Astrocyte (in vitro differentiated cells and primary cell): ENCODE results near the gene TUBB6. TPM values are rescaled to one million over a fixed set of nuclear protein-coding genes. Genes with fewer than 3 reads are reported as not detected.

ENCODE experiments used
- DNase-seq: peaks from one replicate; pipeline ENCODE4 v3.0.0-alpha.2; 2010; ENCODE audit warnings: low read depth
- FAIRE-seq: peaks from 2 replicates; lab custom pipeline; 2011; peaks lifted over from hg19 to GRCh38; lab: Jason Lieb, UNC
- H2AFZ ChIP-seq: 2 replicates; pipeline ENCODE4 v1.6.0; 2012; ENCODE audit warnings: low read depth, low read length, inconsistent platforms
- H3K27ac ChIP-seq: 2 replicates; pipeline ENCODE4 v1.5.1; 2011; ENCODE audit warnings: low read depth, low read length, inconsistent platforms
- H3K27me3 ChIP-seq: 2 replicates; pipeline ENCODE4 v1.6.0; 2011; ENCODE audit warnings: low read length, inconsistent platforms; ENCODE audit not compliant: insufficient read depth
- H3K36me3 ChIP-seq: 2 replicates; pipeline ENCODE4 v1.5.1; 2011; ENCODE audit warnings: low read length, inconsistent platforms; ENCODE audit not compliant: insufficient read depth
- H3K4me1 ChIP-seq: 2 replicates; pipeline ENCODE4 v1.5.1; 2011; ENCODE audit warnings: low read length, inconsistent platforms; ENCODE audit not compliant: insufficient read depth
- H3K4me2 ChIP-seq: 2 replicates; pipeline ENCODE4 v1.6.0; 2012; ENCODE audit warnings: low read length, inconsistent platforms
- H3K4me3 ChIP-seq: 2 replicates; pipeline ENCODE4 v1.5.1; 2011; ENCODE audit warnings: low read depth, mild to moderate bottlenecking, low read length, inconsistent platforms; ENCODE audit not compliant: insufficient read depth
- H3K79me2 ChIP-seq: 2 replicates; pipeline ENCODE4 v1.6.0; 2012; ENCODE audit warnings: mild to moderate bottlenecking, low read length, inconsistent platforms; ENCODE audit not compliant: insufficient read depth
- H3K9ac ChIP-seq: 2 replicates; pipeline ENCODE4 v1.6.0; 2012; ENCODE audit warnings: mild to moderate bottlenecking, low read length, inconsistent platforms
- H3K9me3 ChIP-seq: 2 replicates; pipeline ENCODE4 v1.5.1; 2012; ENCODE audit warnings: low read depth, mild to moderate bottlenecking, low read length, inconsistent platforms; ENCODE audit not compliant: insufficient read depth
- H4K20me1 ChIP-seq: 2 replicates; pipeline ENCODE4 v1.6.0; 2012; ENCODE audit warnings: low read length, inconsistent platforms; ENCODE audit not compliant: insufficient read depth
- H3K27ac Mint-ChIP-seq: one replicate; pipeline ENCODE4 v1.8.0; 2021; ENCODE audit warnings: mild to moderate bottlenecking, mixed read lengths; ENCODE audit not compliant: unreplicated experiment
- H3K27me3 Mint-ChIP-seq: one replicate; pipeline ENCODE4 v1.8.0; 2021; ENCODE audit warnings: low read depth, mixed read lengths; ENCODE audit not compliant: unreplicated experiment
- H3K36me3 Mint-ChIP-seq: one replicate; pipeline ENCODE4 v1.8.0; 2021; ENCODE audit warnings: low read depth, mixed read lengths; ENCODE audit not compliant: unreplicated experiment
- H3K4me1 Mint-ChIP-seq: one replicate; pipeline ENCODE4 v1.8.0; 2021; ENCODE audit warnings: low read depth, mixed read lengths; ENCODE audit not compliant: unreplicated experiment
- H3K4me3 Mint-ChIP-seq: one replicate; pipeline ENCODE4 v1.8.0; 2021; ENCODE audit warnings: mild to moderate bottlenecking, moderate library complexity, mixed read lengths; ENCODE audit not compliant: unreplicated experiment
- H3K9me3 Mint-ChIP-seq: one replicate; pipeline ENCODE4 v1.8.0; 2021; ENCODE audit warnings: mild to moderate bottlenecking, mixed read lengths; ENCODE audit not compliant: unreplicated experiment
- EZH2 ChIP-seq: IDR thresholded peaks from 2 replicates; pipeline ENCODE4 v1.6.1; 2012; ENCODE audit warnings: mild to moderate bottlenecking, low read length, inconsistent platforms; ENCODE audit not compliant: insufficient read depth
- total RNA-seq: library from RNA; stranded (reverse); gene quantifications from 2 replicates; pipeline ENCODE4 v1.2.1, GENCODE V29; 2021
- TF ChIP-seq, protein P1 (sequence below): IDR thresholded peaks from 2 replicates; pipeline ENCODE4 v1.5.1; 2011; ENCODE audit warnings: low read depth, mild to moderate bottlenecking, inconsistent platforms, low read length, moderate library complexity; ENCODE audit not compliant: insufficient read depth

Gene TUBB6
- total RNA-seq, 1 donor from 2014 or later: 528 TPM

DNA sequence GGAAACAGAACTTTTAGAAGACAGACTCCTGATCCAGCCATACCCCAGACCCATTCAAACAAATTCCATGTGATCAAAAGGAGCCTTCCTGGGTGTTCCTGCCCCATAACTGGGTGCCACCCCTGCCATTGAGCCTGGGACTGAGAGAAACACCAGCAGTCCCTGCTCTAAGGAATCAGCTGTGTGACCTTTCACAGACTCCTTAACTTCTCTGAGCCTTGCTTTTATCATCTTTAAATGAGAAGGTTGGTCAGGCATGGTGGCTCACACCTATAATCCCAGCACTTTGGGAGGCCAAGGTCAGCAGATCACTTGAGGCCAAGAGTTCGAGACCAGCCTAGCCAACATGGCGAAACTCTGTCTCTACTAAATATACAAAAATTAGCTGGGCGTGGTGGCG, 33.2 kb upstream of the TUBB6 start:
- H3K4me1 Mint-ChIP-seq: peaks cover 20% of the 10 kb centered on the region
- Histone ChIP-seq H3K27ac (no peak overlapping the region), H3K36me3 (no peaks in the 10 kb centered on the region), H4K20me1 (no peaks in the 10 kb centered on the region), H3K4me1 (peaks cover 19% of the 10 kb centered on the region), H2AFZ (no peak overlapping the region), H3K79me2 (peaks cover 9% of the 10 kb centered on the region), H3K27me3 (no peaks in the 10 kb centered on the region), H3K9me3 (no peaks in the 10 kb centered on the region), H3K4me2 (no peak overlapping the region), H3K4me3 (no peak overlapping the region), H3K9ac (no peak overlapping the region)
- no peak for TF ChIP-seq EZH2
- TF ChIP-seq, protein P1, sequence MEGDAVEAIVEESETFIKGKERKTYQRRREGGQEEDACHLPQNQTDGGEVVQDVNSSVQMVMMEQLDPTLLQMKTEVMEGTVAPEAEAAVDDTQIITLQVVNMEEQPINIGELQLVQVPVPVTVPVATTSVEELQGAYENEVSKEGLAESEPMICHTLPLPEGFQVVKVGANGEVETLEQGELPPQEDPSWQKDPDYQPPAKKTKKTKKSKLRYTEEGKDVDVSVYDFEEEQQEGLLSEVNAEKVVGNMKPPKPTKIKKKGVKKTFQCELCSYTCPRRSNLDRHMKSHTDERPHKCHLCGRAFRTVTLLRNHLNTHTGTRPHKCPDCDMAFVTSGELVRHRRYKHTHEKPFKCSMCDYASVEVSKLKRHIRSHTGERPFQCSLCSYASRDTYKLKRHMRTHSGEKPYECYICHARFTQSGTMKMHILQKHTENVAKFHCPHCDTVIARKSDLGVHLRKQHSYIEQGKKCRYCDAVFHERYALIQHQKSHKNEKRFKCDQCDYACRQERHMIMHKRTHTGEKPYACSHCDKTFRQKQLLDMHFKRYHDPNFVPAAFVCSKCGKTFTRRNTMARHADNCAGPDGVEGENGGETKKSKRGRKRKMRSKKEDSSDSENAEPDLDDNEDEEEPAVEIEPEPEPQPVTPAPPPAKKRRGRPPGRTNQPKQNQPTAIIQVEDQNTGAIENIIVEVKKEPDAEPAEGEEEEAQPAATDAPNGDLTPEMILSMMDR: no peak
- no peaks in the 10 kb centered on the region for H3K9me3 Mint-ChIP-seq
- no peak overlapping the region for H3K27ac Mint-ChIP-seq
- no peaks in the 10 kb centered on the region for H3K36me3 Mint-ChIP-seq
- H3K4me3 Mint-ChIP-seq: no peak overlapping the region
- no peaks in the 10 kb centered on the region for H3K27me3 Mint-ChIP-seq
- no peak for DNase-seq
- no peak for FAIRE-seq

- Histone ChIP-seq H3K27ac (no peak overlapping the region), H3K9ac (no peak overlapping the region), H3K4me2 (no peak overlapping the region), H3K79me2 (peaks cover 14% of the 10 kb centered on the region), H3K4me3 (no peak overlapping the region), H3K4me1 (peaks cover 34% of the 10 kb centered on the region), H2AFZ (no peak overlapping the region), H4K20me1 (no peaks in the 10 kb centered on the region), H3K27me3 (no peaks in the 10 kb centered on the region), H3K36me3 (no peaks in the 10 kb centered on the region), H3K9me3 (no peaks in the 10 kb centered on the region)
- Mint-ChIP-seq H3K4me3 (no peak overlapping the region), H3K4me1 (peaks cover 30% of the 10 kb centered on the region), H3K27me3 (no peaks in the 10 kb centered on the region), H3K36me3 (no peaks in the 10 kb centered on the region), H3K9me3 (no peaks in the 10 kb centered on the region), H3K27ac (no peak overlapping the region)
- no peak for DNase-seq
- TF ChIP-seq EZH2: no peak
- TF ChIP-seq, protein P1: no peak
- no peak for FAIRE-seq
Observed at GRCh38 chr18:12276736-12277554, 31.1 kb upstream of the TUBB6 start.

DNA sequence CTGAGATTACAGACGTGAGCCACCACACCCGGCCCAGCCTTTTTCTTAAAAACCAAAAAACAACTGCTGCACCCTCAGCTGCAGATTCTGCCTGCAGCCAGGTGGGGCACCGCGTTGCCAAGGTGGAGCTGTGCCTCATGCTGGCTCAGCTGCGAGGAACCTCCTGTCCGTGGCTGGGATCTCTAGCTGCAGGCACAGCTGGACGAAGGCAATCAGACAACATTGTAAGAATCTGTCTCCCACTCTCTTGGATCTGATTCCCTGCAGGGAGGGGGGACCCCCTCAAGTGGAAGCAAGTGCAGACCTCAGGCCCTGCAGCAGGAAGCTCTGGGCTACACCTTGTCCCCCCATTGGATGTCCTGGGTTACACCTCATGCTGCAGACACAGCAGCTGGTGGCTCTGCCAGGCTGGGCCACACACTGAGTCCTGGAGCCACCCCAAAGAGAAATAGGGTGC, 29.8 kb upstream of the TUBB6 start:
- H3K27me3 ChIP-seq: no peaks in the 10 kb centered on the region
- H3K4me2 ChIP-seq: peak overlapping the region; percentile 88
- peak overlapping the region; percentile 97 for H3K27ac Mint-ChIP-seq
- DNase-seq: no peak
- H3K27me3 Mint-ChIP-seq: no peaks in the 10 kb centered on the region
- H3K9ac ChIP-seq: peak overlapping the region; percentile 90
- peak overlapping the region; percentile 45 for H3K4me3 ChIP-seq
- no peak for FAIRE-seq
- no peaks in the 10 kb centered on the region for H3K36me3 Mint-ChIP-seq
- no peaks in the 10 kb centered on the region for H4K20me1 ChIP-seq
- H3K27ac ChIP-seq: peak overlapping the region; percentile 94
- TF ChIP-seq, protein P1: no peak
- TF ChIP-seq EZH2: no peak
- H3K4me3 Mint-ChIP-seq: peak overlapping the region; percentile 81
- H3K4me1 ChIP-seq: peaks cover 47% of the 10 kb centered on the region
- peaks cover 14% of the 10 kb centered on the region for H3K79me2 ChIP-seq
- H3K4me1 Mint-ChIP-seq: peaks cover 42% of the 10 kb centered on the region
- no peaks in the 10 kb centered on the region for H3K9me3 ChIP-seq
- H3K36me3 ChIP-seq: no peaks in the 10 kb centered on the region
- no peaks in the 10 kb centered on the region for H3K9me3 Mint-ChIP-seq
- no peak overlapping the region for H2AFZ ChIP-seq
